Activated T-helper 1 cell treated with anti-CD3 and anti-CD28 coated beads, Interleukin-12 subunit alpha, Interleukin-12 subunit beta, Interleukin-2, Interleukin-4 antibody, amounts not matched to agents 30 ng/mL and 10 ng/mL and 1 ng/mL, durations not matched to agents 14 hours and 24 hours and 36 hours (primary cell): ENCODE measurements around the gene SV2C. TPM values are rescaled to one million over a fixed set of nuclear protein-coding genes. Genes with fewer than 3 reads are reported as not detected.
"Not testable (repeated sequence)": the region's sequence is repeated elsewhere in the genome, so short reads cannot be mapped to it uniquely, and the experiment has no call there.

Source experiments
- DNase-seq: peaks from one replicate; pipeline ENCODE4 v3.0.0; 2021; ENCODE audit warnings: low spot score
- H3K27ac Mint-ChIP-seq: one replicate; pipeline ENCODE4 v1.8.0; 2021; ENCODE audit warnings: mild to moderate bottlenecking, mixed read lengths
- H3K27me3 Mint-ChIP-seq: one replicate; pipeline ENCODE4 v1.8.0; 2022; ENCODE audit warnings: mild to moderate bottlenecking, moderate library complexity, mixed read lengths; ENCODE audit not compliant: insufficient read depth
- H3K36me3 Mint-ChIP-seq: one replicate; pipeline ENCODE4 v1.8.0; 2021; ENCODE audit warnings: low read depth, mixed read lengths
- H3K4me1 Mint-ChIP-seq: one replicate; pipeline ENCODE4 v1.8.0; 2021; ENCODE audit warnings: low read depth, mixed read lengths
- H3K4me3 Mint-ChIP-seq: one replicate; pipeline ENCODE4 v1.8.0; 2021; ENCODE audit warnings: mild to moderate bottlenecking, moderate library complexity, mixed read lengths
- H3K9me3 Mint-ChIP-seq: one replicate; pipeline ENCODE4 v1.8.0; 2021; ENCODE audit warnings: mixed read lengths
- intact Hi-C: fragments of 100-400 bp; cut with micrococcal nuclease; formaldehyde crosslinking; loops from one replicate; pipeline ENCODE4 v1.15.1; 2024
- total RNA-seq: library from RNA; stranded (reverse); gene quantifications from 2 replicates; pipeline ENCODE4 v1.2.3, GENCODE V29; 2022

Gene SV2C
- total RNA-seq, 1 donor from 2014 or later: 0.05 TPM

GRCh38 chr5:76081811-76082771, 1.1 kb upstream of the SV2C start:
- intact Hi-C loops: loop anchor here (10.0 kb wide), 2 partner anchors 1553 to 1893 kb away; partner anchors contain the start of gene OTP
- peak overlapping the region; percentile 26 for H3K27ac Mint-ChIP-seq
- H3K4me3 Mint-ChIP-seq: peak overlapping the region; percentile 79
- no peak for DNase-seq
- H3K27me3 Mint-ChIP-seq: peaks cover 75% of the 10 kb centered on the region
- H3K9me3 Mint-ChIP-seq: no peaks in the 10 kb centered on the region
- no peaks in the 10 kb centered on the region for H3K36me3 Mint-ChIP-seq
- H3K4me1 Mint-ChIP-seq: peaks cover 14% of the 10 kb centered on the region

DNA sequence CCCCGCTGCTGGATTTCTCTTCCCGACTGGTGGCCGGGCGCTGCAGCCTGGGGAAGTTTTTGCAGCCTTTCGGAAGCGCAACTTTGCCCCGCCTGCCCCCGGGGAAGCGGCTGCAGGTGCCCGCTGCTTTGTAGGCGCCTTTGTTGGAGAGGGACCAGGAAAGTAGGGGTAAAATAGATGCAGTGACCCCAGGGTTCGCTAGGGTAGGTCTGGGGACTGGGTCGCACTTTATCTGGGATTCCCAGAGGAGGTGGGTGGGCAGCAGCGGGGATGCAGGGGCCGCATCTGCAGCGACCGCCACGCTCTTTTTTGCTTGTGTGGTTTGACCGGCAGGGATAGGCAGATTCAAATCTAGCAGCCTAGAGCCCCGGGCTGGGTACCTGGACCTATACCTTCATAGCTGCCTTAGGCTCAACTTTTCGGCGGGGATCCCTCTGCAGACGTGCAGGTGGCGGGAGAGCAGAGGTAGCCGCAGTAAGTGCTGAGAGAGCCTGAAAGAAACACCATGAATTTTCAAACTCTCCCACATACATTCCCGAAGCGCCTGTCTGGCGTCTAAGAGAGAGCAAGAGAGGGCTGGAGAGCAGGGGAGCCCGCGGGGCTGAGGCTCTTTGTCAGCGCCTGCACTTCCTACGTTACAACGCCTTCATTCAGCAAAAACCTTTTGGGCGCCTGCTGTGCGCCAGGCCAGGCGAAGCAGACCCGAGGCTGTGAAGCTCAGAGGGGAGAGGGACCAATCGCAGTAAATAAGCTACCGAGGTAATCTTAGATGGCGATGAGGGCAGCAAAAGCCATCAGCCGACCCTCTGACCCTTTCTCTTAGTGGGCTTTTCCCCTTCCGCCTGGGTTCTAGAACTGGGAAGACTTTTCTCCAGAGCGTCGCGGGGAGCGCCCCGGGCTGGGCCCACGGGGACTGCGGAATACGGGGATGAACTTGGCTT, 642 bp downstream of the SV2C start:
- Mint-ChIP-seq H3K4me3 (peak overlapping the region; percentile 79), H3K27ac (no peak overlapping the region), H3K36me3 (no peaks in the 10 kb centered on the region), H3K9me3 (no peaks in the 10 kb centered on the region), H3K4me1 (peaks cover 14% of the 10 kb centered on the region), H3K27me3 (peaks cover 68% of the 10 kb centered on the region)
- intact Hi-C loops: loop anchor here (10.0 kb wide), 2 partner anchors 1551 to 1891 kb away; partner anchors contain the start of gene OTP
- DNase-seq: no peak

DNA sequence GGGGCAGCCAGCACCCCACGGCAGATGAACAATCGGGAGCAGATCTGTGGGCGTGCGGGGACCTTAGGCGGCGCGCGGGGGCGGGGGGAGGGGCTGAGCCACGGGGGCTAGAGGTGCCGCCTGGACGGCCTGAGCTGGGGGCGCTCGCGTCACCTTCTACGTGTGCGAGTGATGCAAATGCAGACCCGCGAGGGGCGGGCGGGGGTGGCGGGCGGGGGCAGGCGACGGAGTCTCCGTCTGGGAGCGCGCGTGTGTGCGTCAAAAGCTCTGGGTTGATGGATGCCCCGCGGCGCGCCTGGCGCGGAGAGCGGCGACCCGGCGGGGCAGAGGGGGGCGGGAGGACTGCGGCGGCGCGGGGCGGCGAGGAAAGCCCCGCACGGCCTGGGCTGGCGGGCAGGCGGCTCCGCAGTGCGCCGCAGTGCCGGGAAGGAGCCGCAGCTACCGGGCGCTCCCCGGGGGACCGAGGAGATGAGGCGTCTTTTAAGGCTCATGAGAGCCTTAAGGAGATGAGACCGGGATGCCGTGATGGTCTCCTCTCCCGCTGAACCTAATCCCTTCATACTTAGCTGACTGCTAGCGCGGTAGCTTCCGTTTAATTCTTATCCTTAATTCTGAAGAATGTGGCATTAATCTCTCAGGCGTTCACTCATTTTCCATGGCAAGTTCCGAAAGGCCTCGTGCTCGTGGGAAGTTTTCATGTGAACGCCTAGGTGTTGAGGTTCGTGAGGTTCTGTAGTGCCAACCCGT, 1.5 kb downstream of the SV2C start:
- H3K9me3 Mint-ChIP-seq: no peaks in the 10 kb centered on the region
- no peaks in the 10 kb centered on the region for H3K36me3 Mint-ChIP-seq
- no peak overlapping the region for H3K27ac Mint-ChIP-seq
- H3K4me3 Mint-ChIP-seq: peak overlapping the region; percentile 79
- H3K27me3 Mint-ChIP-seq: peaks cover 60% of the 10 kb centered on the region
- H3K4me1 Mint-ChIP-seq: peaks cover 14% of the 10 kb centered on the region
- DNase-seq: no peak
- intact Hi-C loops: loop anchor here (10.0 kb wide), 2 partner anchors 1550 to 1890 kb away; partner anchors contain the start of gene OTP

DNA sequence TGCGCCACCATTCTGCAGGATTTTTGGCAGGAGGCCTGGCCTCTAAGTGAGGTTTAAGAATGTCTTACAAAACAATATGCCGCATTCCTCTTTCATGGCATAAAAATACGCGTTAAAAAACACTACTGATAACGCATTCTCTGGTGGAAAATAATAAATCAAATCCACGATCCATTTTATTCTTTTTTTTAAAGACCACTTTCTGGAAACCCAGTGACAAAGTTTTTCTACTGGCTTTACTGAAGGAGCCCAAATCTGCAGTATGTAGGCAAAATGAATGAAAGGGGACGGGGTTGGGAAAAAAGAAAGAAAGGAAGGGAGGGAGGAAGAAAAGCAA, 2.0 kb downstream of the SV2C start:
- DNase-seq: no peak
- Mint-ChIP-seq H3K36me3 (no peaks in the 10 kb centered on the region), H3K27me3 (peaks cover 60% of the 10 kb centered on the region), H3K9me3 (no peaks in the 10 kb centered on the region), H3K27ac (no peak overlapping the region), H3K4me1 (peaks cover 14% of the 10 kb centered on the region), H3K4me3 (peak overlapping the region; percentile 45)
- intact Hi-C loops: loop anchor here (10.0 kb wide), 2 partner anchors 1550 to 1890 kb away; partner anchors contain the start of gene OTP

GRCh38 chr5:76086095-76086494, 2.9 kb downstream of the SV2C start:
- DNase-seq: no peak
- Mint-ChIP-seq H3K27ac (no peak overlapping the region), H3K9me3 (no peaks in the 10 kb centered on the region), H3K36me3 (no peaks in the 10 kb centered on the region), H3K4me3 (no peak overlapping the region), H3K4me1 (peaks cover 14% of the 10 kb centered on the region), H3K27me3 (peaks cover 54% of the 10 kb centered on the region)
- intact Hi-C loops: loop anchor here (10.0 kb wide), 2 partner anchors 1549 to 1889 kb away; partner anchors contain the start of gene OTP

DNA sequence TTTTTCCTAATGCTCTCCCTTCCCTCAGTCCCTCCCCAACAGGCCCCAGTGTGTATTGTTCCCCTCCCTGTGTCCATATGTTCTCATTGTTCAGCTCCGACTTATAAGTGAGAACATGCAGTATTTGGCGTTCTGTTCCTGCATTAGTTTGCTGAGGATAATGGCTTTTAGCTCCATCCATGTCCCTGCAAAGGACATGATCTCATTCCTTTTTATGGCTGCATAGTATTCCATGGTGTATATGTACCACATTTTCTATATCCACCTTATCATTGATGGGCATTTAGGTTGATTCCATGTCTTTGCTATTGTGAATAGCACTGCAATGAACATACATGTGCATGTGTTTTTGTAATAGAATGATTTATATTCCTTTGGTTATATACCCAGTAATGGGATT, 6.0 kb downstream of the SV2C start:
- H3K27ac Mint-ChIP-seq, DNase-seq, H3K4me3 Mint-ChIP-seq, H3K36me3 Mint-ChIP-seq, H3K9me3 Mint-ChIP-seq, H3K4me1 Mint-ChIP-seq: not testable (repeated sequence)
- peaks cover 44% of the 10 kb centered on the region for H3K27me3 Mint-ChIP-seq
- intact Hi-C loops: loop anchor here (10.0 kb wide), 2 partner anchors 1546 to 1886 kb away; partner anchors contain the start of gene OTP

- Mint-ChIP-seq H3K4me3 (no peak overlapping the region), H3K27ac (no peak overlapping the region), H3K36me3 (no peaks in the 10 kb centered on the region), H3K4me1 (no peaks in the 10 kb centered on the region), H3K27me3 (peaks cover 39% of the 10 kb centered on the region), H3K9me3 (no peaks in the 10 kb centered on the region)
- DNase-seq: no peak
- intact Hi-C loops: no loop called here
Measured at GRCh38 chr5:76091351-76091750, 8.2 kb downstream of the SV2C start.

- H3K4me3 Mint-ChIP-seq: no peak overlapping the region
- H3K9me3 Mint-ChIP-seq: no peaks in the 10 kb centered on the region
- intact Hi-C loops: no loop called here
- H3K27me3 Mint-ChIP-seq: peaks cover 16% of the 10 kb centered on the region
- peaks cover 10% of the 10 kb centered on the region for H3K4me1 Mint-ChIP-seq
- no peaks in the 10 kb centered on the region for H3K36me3 Mint-ChIP-seq
- H3K27ac Mint-ChIP-seq: no peak overlapping the region
- DNase-seq: no peak
Measured at GRCh38 chr5:76099286-76099702, 16.1 kb downstream of the SV2C start.

DNA sequence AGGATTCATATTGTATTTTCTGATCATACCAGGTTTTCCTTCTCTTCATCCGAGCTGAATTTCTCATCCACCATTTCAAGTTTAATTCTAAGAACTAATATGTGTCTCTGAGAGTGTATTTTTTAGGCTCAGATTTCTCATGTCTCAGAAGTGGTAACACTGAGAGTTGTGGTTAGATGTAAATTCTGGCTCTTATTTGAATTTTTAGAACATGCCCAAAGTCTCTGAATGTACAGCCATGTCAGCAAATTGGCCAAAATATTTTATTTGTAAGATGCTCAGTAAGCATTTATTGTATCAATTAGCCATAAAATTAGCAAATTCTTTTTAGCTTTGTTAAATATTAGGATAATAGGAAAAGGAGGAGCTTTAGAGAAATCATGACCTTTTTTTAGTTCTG, 16.6 kb downstream of the SV2C start:
- H3K4me1 Mint-ChIP-seq: peaks cover 10% of the 10 kb centered on the region
- no peaks in the 10 kb centered on the region for H3K36me3 Mint-ChIP-seq
- intact Hi-C loops: no loop called here
- DNase-seq: no peak
- peaks cover 12% of the 10 kb centered on the region for H3K27me3 Mint-ChIP-seq
- no peak overlapping the region for H3K27ac Mint-ChIP-seq
- H3K4me3 Mint-ChIP-seq: no peak overlapping the region
- H3K9me3 Mint-ChIP-seq: no peaks in the 10 kb centered on the region

- intact Hi-C loops: no loop called here
- H3K9me3 Mint-ChIP-seq: no peaks in the 10 kb centered on the region
Measured at GRCh38 chr5:76104027-76104426, 20.8 kb downstream of the SV2C start.

DNA sequence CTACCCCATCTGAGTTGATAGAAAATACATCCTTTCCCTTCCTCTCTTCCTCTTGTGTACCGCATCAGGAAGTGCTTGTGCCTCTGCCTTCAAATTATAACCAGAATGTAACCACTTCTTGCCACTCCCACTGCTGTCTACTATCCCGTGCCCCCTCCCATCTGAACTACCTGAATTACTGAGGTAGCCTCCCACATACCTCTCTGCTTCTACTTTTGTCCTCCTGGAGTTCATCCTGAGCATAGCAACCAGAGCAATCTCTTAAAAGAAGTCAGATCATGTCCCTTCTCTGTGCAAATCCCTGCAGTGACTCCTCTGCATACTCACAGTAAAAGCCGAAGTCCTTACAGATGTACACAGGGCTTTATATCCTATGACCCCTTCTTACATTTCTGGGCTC, 23.0 kb downstream of the SV2C start:
- Mint-ChIP-seq H3K27me3 (peaks cover 22% of the 10 kb centered on the region), H3K4me1 (no peaks in the 10 kb centered on the region), H3K9me3 (no peaks in the 10 kb centered on the region), H3K36me3 (no peaks in the 10 kb centered on the region), H3K4me3 (no peak overlapping the region), H3K27ac (no peak overlapping the region)
- DNase-seq: no peak
- intact Hi-C loops: no loop called here

More at GRCh38 chr5:76104027-76104426, 20.8 kb downstream of the SV2C start:
- no peak overlapping the region for H3K4me3 Mint-ChIP-seq
- peaks cover 8% of the 10 kb centered on the region for H3K4me1 Mint-ChIP-seq
- DNase-seq: no peak
- H3K27me3 Mint-ChIP-seq: peaks cover 17% of the 10 kb centered on the region
- no peaks in the 10 kb centered on the region for H3K36me3 Mint-ChIP-seq
- no peak overlapping the region for H3K27ac Mint-ChIP-seq
